GM21737 (cell line): ENCODE results near the gene PYGM.

Source experiments
- ATAC-seq: cut with Tn5 transposase; IDR thresholded peaks from one replicate; pipeline ENCODE4 v1.9.1; 2021; ENCODE audit warnings: mild to moderate bottlenecking, moderate library complexity; ENCODE audit not compliant: unreplicated experiment

Gene PYGM

DNA sequence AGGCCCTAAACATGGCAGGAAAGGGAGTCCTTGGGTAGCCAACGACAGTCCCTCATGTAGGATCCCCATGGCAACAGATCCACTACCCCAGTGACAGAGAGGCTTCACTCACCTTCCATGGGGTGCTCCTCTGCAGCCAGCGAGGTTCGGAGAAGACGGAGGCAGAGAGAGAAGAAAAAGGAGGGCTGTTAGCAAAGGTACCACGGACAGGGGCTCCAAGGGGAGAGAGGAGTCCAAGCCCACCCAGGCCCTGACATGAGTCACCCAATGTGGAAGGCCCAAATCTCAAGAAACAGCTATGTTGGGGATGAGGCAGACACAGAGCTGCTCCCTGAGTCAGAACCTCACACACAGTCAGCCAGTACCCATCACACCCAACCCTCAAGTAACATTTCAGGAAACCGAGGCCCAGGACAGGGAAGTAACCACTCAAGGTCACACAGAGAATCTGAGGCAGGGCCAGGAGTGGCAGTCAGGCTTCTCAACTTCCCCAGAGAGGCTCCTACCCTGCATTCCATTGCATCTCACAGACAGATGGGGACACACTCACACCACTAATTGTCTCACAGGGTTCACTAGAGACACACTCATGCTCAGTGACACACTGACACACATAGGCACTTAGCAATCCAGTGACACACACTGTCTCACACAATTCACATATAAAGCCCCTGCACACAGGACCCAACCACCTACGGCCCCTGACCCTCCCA, 62.0 kb downstream of the PYGM start:
- ATAC-seq, result no peak
